Measurements from ENCODE around the gene IGFBP2. TPM values are rescaled to one million over a fixed set of nuclear protein-coding genes. Genes with fewer than 3 reads are reported as not detected.
A peak's percentile ranks its signal among the peaks of the same experiment; 100 is the strongest.

The IGFBP2 gene
- total RNA-seq, 1 experiment from 2014 or later = 848 TPM

DNA sequence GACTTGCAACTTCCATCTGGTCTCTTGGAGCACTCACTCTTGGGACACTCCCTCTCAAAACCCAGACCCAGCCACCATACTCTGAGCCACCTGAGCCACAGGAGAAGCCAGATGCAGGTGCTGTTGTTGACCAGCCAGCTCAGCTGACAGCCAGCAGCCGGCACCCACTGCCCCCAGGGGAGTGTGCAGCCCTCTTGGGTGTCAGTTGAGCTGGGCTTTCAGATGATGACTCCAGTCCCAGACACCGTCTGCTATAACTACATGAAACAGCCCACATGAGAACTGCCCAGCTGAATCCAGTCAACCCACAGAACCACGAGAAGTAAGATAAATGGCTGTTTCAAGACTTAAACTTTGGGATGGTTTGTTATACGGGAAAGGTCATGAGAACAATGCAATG is 10.7 kb upstream of the IGFBP2 start:
- no peaks in the 10 kb centered on the region for H3K27me3 ChIP-seq (ENCODE audit: control insufficient read depth, insufficient read depth, low read length)
- no peaks in the 10 kb centered on the region for H3K36me3 ChIP-seq (replicated peaks; ENCODE audit: control insufficient read depth, insufficient read depth, low read length)
- no peak for DNase-seq

DNA sequence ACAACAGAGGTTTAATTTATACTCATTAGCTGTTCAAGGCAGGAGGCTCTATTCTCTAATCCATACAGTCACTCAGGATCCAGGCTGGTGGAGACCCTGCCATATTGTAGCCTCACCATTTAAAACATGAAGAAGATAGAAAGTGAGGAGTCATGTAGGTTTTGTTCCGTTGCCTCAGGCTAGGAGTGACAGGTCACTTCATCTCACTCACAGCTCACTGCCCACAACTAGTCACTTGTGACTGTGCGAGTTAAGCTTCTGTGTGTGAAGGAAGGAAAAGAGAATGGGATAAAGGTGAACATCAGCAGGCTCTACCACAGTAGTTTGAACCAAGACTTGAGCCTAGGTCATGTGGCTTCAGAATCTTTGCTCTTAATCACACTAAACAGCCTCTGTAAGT is 9.0 kb upstream of the IGFBP2 start:
- Histone ChIP-seq H3K4me3 (ENCODE audit: insufficient read depth, low read depth, low read length) (no peak overlapping the region), H3K27me3 (ENCODE audit: control insufficient read depth, insufficient read depth, low read length) (no peaks in the 10 kb centered on the region), H3K36me3 (replicated peaks; ENCODE audit: control insufficient read depth, insufficient read depth, low read length) (no peaks in the 10 kb centered on the region)
- DNase-seq = no peak

More for the DNA sequence above, 10.7 kb upstream of the IGFBP2 start:
- no peak overlapping the region for H3K4me3 ChIP-seq (ENCODE audit: insufficient read depth, low read depth, low read length)

DNA sequence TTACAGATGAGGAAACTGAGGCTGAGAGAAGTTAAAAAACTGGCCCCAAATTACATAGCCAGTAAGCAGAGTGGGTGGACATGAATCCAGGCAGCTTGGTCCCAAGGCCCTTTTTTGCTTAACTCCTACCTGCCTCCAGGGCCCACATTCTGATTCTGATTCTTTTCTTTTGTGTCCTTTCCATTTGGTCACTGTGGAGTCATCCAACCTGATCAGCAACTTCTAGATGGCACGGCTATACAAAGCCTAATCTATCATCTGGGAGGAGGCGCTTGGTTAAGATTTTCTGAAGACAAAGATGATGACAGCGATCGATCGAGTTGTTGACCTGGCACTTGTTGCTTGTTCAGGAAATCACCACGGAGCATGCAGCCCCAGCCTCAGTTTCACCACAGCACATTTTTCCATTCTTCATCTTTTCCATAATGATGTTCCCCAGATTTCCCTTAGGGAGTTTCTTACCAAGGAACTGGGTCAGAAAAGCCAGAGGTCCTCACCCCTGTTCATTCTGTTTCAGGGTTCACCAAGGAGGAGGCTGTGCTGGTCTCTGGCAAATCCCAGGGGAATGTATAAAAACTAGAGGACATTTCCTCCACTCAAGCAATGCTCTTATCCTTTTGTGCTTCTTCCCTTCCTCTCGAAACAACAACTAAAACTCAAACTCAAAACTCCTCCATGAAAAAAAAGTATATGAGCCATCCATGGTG is 6.9 kb upstream of the IGFBP2 start:
- no peaks in the 10 kb centered on the region for H3K27me3 ChIP-seq (ENCODE audit: control insufficient read depth, insufficient read depth, low read length)
- H3K36me3 ChIP-seq (replicated peaks; ENCODE audit: control insufficient read depth, insufficient read depth, low read length) = no peaks in the 10 kb centered on the region
- no peak overlapping the region for H3K4me3 ChIP-seq (ENCODE audit: insufficient read depth, low read depth, low read length)
- DNase-seq = no peak

DNA sequence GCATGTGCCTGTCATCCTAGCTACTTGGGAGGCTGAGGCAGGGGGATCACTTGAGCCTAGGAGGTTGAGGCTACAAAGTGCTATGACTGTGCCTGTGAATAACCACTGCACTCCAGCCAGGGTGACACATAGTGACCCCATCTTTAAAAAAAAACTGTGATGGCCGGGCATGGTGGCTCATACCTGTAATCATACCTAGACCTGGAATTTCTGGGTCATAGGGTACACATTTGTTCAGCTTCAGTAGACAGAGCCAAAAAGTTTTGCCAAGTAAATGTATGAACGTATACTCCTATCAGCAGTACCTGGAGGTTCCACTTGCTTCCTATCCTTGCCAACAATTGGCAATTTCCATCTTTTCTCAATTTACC is 6.4 kb upstream of the IGFBP2 start:
- no peak overlapping the region for H3K4me3 ChIP-seq (ENCODE audit: insufficient read depth, low read depth, low read length)
- H3K36me3 ChIP-seq (replicated peaks; ENCODE audit: control insufficient read depth, insufficient read depth, low read length) = no peaks in the 10 kb centered on the region
- DNase-seq = no peak

DNA sequence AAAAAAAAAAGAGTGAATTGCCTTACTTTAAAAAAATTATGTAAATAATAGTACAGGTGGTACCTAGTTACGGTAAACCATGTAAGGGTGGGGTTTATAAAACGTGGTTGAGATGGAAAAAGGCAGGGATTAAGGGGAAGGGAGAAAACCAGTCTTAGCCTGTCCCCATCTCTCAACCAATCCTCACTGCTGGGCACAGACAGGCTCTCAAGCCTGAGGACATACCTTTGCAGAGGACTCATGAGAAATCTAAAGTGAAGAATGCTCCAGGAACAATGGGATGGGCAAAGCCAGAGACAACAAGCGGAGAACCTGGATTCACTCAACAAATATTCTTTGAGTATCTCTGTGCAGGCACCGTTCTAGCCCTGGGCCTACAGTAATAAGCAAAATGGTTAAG is 3.4 kb upstream of the IGFBP2 start:
- Histone ChIP-seq H3K27me3 (ENCODE audit: control insufficient read depth, insufficient read depth, low read length) (peaks cover 12% of the 10 kb centered on the region), H3K36me3 (replicated peaks; ENCODE audit: control insufficient read depth, insufficient read depth, low read length) (no peaks in the 10 kb centered on the region), H3K4me3 (ENCODE audit: insufficient read depth, low read depth, low read length) (no peak overlapping the region)
- DNase-seq = no peak

More for the DNA sequence above, 6.4 kb upstream of the IGFBP2 start:
- peaks cover 2% of the 10 kb centered on the region; the same call in 1 of the 2 replicates for H3K27me3 ChIP-seq (ENCODE audit: control insufficient read depth, insufficient read depth, low read length)

DNA sequence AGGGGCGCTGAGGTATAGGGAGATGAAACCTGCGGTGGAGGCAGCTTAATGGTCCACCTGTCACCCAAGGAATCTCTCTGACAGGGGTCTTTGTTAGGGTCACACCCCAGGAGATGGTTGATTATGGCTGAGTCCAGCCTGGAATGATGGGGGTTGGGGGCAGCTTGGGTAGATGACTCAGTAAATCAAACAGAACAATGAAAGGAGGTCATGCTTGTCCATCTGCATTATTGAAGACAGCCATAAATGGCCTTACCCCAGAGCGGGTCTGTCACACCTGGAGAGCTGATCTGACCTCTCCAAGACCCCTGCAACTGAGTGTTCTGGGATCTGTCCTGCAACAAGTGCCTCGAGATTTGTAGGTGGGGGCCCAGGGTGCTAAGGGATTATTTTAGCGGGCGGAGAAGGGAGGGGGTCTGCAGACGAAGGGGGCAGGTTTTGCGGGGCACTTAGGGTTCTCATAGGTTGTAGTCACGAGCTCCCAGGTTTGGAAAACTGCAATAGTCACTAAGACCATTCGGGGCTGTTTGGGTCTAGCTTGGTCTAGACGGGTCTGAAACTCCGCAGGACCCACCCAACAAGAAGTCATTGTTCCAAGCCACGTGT is 771 bp upstream of the IGFBP2 start:
- Histone ChIP-seq H3K27me3 (ENCODE audit: control insufficient read depth, insufficient read depth, low read length) (peaks cover 12% of the 10 kb centered on the region), H3K36me3 (replicated peaks; ENCODE audit: control insufficient read depth, insufficient read depth, low read length) (no peaks in the 10 kb centered on the region), H3K4me3 (ENCODE audit: insufficient read depth, low read depth, low read length) (peak overlapping the region; percentile 69)
- DNase-seq = no peak

DNA sequence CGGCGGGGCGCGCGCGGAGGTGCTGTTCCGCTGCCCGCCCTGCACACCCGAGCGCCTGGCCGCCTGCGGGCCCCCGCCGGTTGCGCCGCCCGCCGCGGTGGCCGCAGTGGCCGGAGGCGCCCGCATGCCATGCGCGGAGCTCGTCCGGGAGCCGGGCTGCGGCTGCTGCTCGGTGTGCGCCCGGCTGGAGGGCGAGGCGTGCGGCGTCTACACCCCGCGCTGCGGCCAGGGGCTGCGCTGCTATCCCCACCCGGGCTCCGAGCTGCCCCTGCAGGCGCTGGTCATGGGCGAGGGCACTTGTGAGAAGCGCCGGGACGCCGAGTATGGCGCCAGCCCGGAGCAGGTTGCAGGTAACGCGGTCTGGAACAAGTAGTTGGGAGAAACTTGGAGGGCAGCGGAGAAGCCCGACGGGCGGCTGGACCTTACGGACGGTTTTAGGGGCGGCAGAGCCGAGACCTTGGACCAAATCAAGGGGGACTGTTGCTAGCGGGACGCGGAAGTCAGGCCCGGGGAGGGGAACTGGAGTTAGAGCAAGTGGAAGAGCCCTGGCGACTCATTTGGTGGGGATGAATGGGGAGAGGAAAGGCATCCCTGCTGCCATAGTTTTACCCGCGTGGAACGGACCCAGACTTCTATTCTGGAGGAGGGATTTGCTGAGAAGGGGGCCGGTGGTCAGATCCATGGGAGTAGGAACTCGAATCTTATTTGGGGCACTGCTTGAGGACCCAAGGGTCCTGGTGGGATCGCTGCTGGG is 573 bp downstream of the IGFBP2 start:
- H3K4me3 ChIP-seq (ENCODE audit: insufficient read depth, low read depth, low read length) = peak overlapping the region; percentile 79
- peak; percentile 72 for DNase-seq
- H3K36me3 ChIP-seq (replicated peaks; ENCODE audit: control insufficient read depth, insufficient read depth, low read length) = no peaks in the 10 kb centered on the region; the same call in 1 of the 2 replicates
- peaks cover 12% of the 10 kb centered on the region for H3K27me3 ChIP-seq (ENCODE audit: control insufficient read depth, insufficient read depth, low read length)

DNA sequence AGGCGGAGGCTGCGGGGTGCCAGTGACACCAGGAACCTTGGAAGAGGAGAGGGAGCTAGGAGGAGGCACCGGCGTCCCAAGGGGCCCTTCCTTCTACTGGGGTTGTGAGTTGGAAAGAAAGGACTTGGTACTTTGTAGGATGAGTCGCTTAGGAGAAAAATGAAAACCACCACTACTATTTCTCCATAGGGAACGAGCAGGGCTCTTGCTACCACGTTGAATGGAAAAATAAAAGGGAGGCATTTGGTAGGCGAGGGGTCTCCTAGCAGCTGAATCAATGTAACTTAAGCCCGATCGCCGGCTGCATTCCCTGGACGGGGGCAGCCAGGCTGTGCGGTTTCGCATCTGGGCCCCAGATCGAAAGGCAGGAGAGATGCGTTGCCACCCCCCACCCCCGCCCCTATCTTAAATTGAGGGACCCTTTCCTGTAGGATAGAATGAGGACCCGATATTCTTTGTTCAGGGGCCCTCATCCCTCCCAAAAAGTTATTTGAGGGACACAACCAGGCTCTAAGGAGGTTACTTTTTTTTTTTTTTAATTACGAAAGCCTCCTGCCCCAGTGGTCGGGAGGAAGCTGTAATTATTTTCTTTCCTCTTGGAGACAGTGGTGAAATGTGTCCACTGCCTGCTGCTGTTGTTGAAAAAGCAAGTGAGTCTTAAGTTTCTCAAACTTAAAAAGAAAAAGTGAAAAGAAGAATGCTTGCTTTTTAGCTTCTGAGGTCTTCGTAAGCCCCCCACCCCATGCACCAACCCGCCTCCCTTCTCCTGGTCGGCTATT is 1.3 kb downstream of the IGFBP2 start:
- peak; percentile 57 for DNase-seq
- Histone ChIP-seq H3K36me3 (replicated peaks; ENCODE audit: control insufficient read depth, insufficient read depth, low read length) (no peaks in the 10 kb centered on the region; the same call in 1 of the 2 replicates), H3K4me3 (ENCODE audit: insufficient read depth, low read depth, low read length) (peak overlapping the region; percentile 79), H3K27me3 (ENCODE audit: control insufficient read depth, insufficient read depth, low read length) (peaks cover 12% of the 10 kb centered on the region)

DNA sequence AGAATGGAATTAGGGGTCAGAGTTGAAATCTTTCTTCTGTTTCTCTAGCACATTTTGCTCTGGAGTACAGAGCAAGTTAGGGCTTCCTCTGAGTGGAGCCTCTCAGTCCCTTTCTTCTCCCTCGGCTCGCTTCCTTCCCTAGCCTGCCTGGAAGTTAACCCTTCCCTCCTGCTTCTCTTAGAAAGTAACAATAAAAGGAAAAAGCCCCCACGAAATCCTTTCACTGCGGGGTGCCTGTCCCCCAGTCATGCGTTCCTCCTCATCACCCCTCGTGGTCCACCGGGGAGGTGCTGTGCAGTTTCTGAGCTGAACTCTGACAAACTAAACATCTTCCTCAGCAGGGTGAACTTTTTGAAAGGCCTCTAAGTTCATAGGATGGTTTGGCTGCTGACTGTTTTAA is 2.0 kb downstream of the IGFBP2 start:
- peak; percentile 40 for DNase-seq
- Histone ChIP-seq H3K4me3 (ENCODE audit: insufficient read depth, low read depth, low read length) (peak overlapping the region; percentile 79), H3K36me3 (replicated peaks; ENCODE audit: control insufficient read depth, insufficient read depth, low read length) (no peaks in the 10 kb centered on the region; the same call in 1 of the 2 replicates), H3K27me3 (ENCODE audit: control insufficient read depth, insufficient read depth, low read length) (peaks cover 12% of the 10 kb centered on the region)

DNA sequence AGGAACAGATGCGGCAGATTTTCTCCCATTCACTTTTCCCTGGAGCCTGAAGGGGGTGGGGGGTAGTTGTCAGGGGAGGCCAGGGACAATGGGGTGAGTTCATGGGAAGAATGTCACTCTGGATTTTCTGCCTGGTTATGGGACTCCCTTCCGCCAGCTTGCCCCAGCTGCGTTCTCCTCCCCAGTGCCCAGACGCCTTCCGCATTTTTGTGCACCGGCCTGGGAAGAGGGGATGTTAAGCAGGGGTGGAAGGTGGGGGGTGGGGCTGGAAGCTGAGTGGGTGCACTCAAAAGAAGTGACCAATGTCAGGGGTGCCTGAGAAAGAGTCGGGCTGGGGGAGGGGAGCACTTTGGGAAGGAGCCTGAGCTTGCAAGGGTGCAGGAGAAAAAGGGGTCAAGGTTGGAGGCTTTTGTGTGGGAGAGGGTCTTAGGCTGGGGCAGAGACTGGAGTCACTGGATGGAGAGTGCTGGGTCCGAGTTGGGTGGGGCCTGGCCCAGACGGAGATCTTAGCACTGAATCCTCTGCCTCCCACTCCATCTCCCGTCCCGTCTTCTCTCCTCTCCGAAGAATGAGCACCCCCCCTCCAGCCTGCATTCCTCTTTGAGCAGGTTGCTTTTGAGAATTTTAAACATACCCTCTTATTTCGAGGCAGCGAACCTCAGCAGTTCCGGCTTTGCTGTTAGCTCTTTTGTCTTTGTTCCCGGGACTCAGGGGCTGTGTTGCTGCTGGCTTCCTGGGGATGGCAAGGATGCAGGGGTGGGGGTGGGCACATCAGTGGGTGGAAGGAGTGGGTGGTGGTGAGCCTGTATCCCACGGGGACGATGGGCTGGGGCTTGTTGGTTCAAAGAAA is 2.7 kb downstream of the IGFBP2 start:
- peak; percentile 78 for DNase-seq
- H3K36me3 ChIP-seq (replicated peaks; ENCODE audit: control insufficient read depth, insufficient read depth, low read length) = no peaks in the 10 kb centered on the region; the same call in 1 of the 2 replicates
- H3K4me3 ChIP-seq (ENCODE audit: insufficient read depth, low read depth, low read length) = peak overlapping the region; percentile 79
- H3K27me3 ChIP-seq (ENCODE audit: control insufficient read depth, insufficient read depth, low read length) = peaks cover 12% of the 10 kb centered on the region

DNA sequence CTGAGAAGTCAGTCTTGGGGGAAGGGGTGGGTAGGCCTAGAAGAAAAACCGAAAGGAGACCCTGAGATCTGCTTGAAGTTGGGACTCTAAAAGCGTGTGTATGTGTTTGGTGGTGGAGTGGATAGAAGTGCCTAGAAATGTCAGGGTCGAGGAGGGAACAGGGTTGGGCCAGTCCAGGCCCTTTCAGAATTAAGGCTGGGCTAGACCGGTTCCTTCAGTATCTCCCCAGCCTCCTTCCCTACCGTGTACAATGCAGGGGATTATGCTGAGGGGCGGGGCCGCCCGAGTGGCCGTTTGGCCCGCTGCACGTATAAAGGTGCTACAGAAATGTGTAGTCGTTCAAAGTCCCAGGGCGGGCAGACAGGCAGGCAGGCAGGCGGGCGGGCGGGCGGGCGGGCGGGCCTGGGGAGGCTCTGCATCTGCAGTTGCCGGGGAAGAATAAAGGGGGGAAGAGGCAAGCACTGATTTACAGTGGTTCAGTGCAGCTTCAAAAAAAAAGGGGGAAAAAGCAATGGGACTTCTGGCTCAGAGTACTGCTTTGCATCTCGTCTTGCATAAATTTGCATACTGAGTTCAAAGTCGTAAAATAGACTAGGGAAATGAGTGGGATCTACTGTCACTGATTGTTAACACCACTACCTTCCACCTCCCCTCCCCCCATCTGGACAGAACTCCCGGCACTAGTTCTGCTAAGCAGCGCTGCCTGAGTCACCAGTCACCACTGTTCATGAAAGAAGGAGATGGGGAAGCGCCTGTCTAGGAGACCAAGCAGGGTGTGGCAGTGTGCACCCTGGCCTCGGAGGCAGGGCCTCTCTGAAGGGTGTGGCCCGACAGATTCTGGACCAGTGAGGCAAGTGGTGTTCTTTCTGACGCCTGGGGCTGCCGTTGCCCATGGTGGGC is 3.6 kb downstream of the IGFBP2 start:
- H3K4me3 ChIP-seq (ENCODE audit: insufficient read depth, low read depth, low read length) = peak overlapping the region; percentile 79
- no peaks in the 10 kb centered on the region; the same call in none of the 2 replicates for H3K36me3 ChIP-seq (replicated peaks; ENCODE audit: control insufficient read depth, insufficient read depth, low read length)
- DNase-seq = peak; percentile 85
- peaks cover 11% of the 10 kb centered on the region for H3K27me3 ChIP-seq (ENCODE audit: control insufficient read depth, insufficient read depth, low read length)

DNA sequence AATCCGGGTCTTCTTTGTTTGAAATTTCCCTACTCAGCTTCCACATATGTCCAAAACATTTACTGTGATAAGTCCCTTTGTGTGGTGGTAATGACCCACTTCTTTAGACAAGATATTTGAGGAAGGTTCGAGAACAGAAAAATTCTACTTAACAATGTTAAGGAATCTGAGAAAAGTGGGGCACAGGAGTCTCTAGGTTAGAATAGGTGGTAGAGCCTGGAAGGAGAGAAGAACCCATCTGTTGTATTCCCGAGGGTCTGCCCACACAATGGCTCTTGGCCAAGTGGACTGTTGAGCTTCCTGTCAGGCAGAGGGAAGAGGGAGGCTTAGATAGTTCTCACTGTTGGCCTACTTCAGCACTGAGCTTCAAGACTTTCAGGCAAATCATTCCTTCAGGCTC is 4.3 kb downstream of the IGFBP2 start:
- Histone ChIP-seq H3K27me3 (ENCODE audit: control insufficient read depth, insufficient read depth, low read length) (peaks cover 7% of the 10 kb centered on the region), H3K4me3 (ENCODE audit: insufficient read depth, low read depth, low read length) (no peak overlapping the region), H3K36me3 (replicated peaks; ENCODE audit: control insufficient read depth, insufficient read depth, low read length) (no peaks in the 10 kb centered on the region; the same call in none of the 2 replicates)
- DNase-seq = no peak
